Fibroblast of the aortic adventitia (primary cell): Measurements from ENCODE around the gene FOXL2. TPM values are rescaled to one million over a fixed set of nuclear protein-coding genes. Genes with fewer than 3 reads are reported as not detected.

ENCODE experiments used
- DNase-seq: peaks from one replicate; pipeline ENCODE4 v3.0.0-alpha.2; 2010; ENCODE audit warnings: low read depth
- H3K4me3 ChIP-seq: 2 replicates; pipeline ENCODE4 v1.5.1; 2011; ENCODE audit warnings: low read depth, mild to moderate bottlenecking, control low read depth, low read length, moderate library complexity
- total RNA-seq: library from RNA; depleted of rRNA; stranded (reverse); fragments of >200 nt; gene quantifications from 2 replicates; pipeline ENCODE4 v1.2.3, GENCODE V29; 2012; ENCODE audit warnings: low replicate concordance
- TF ChIP-seq, protein P1 (sequence below): IDR thresholded peaks from 2 replicates; pipeline ENCODE4 v1.5.1; 2011; ENCODE audit warnings: mild to moderate bottlenecking, low read length, control low read depth, inconsistent platforms; ENCODE audit not compliant: insufficient read depth

Gene FOXL2
- total RNA-seq, 1 donor = under 0.01 TPM

DNA sequence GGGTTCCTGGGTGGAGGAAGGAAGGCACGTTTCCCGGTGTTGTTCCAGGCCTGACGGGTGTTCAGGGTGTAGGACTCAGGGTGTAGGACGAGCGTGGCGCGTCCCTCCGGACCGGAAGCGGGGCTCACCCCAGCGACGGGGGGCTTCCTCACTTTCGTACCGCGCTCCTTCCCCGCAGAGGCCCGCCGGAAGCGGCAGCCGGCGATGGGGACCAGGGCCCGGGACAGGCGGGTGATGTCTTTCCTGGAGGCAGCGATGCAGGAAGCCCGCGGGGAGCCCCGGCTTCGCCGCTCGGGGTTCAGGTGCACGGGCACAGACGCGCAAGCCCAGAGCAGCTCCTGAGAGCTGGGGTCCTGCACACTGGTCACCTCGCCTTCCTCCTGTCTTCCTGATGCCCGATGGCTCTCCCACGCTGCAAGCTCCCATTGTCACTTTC lies 13.5 kb upstream of the FOXL2 start:
- TF ChIP-seq, protein P1, sequence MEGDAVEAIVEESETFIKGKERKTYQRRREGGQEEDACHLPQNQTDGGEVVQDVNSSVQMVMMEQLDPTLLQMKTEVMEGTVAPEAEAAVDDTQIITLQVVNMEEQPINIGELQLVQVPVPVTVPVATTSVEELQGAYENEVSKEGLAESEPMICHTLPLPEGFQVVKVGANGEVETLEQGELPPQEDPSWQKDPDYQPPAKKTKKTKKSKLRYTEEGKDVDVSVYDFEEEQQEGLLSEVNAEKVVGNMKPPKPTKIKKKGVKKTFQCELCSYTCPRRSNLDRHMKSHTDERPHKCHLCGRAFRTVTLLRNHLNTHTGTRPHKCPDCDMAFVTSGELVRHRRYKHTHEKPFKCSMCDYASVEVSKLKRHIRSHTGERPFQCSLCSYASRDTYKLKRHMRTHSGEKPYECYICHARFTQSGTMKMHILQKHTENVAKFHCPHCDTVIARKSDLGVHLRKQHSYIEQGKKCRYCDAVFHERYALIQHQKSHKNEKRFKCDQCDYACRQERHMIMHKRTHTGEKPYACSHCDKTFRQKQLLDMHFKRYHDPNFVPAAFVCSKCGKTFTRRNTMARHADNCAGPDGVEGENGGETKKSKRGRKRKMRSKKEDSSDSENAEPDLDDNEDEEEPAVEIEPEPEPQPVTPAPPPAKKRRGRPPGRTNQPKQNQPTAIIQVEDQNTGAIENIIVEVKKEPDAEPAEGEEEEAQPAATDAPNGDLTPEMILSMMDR = no peak
- H3K4me3 ChIP-seq = no peak overlapping the region
- no peak for DNase-seq

DNA sequence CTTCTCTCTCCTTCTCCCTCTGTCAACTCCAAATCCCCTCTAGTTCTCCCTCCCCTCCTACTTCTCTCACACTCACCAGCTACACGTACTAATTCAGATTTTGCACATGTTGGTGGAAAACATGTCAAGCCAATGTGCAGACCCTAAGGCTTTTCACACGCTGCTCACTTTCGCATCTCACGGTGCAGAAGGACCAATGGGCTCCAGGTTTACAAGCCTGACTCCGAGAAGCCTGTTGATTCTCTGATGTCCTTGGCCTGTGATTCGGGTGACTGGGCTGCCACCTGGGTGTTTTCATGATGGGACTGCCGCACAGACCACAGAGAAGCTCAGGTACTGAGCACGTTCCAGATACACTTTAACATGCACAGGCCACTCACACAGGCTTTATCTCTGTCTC lies 3.8 kb upstream of the FOXL2 start:
- no peak overlapping the region for H3K4me3 ChIP-seq
- DNase-seq = no peak
- TF ChIP-seq, protein P1 = no peak

DNA sequence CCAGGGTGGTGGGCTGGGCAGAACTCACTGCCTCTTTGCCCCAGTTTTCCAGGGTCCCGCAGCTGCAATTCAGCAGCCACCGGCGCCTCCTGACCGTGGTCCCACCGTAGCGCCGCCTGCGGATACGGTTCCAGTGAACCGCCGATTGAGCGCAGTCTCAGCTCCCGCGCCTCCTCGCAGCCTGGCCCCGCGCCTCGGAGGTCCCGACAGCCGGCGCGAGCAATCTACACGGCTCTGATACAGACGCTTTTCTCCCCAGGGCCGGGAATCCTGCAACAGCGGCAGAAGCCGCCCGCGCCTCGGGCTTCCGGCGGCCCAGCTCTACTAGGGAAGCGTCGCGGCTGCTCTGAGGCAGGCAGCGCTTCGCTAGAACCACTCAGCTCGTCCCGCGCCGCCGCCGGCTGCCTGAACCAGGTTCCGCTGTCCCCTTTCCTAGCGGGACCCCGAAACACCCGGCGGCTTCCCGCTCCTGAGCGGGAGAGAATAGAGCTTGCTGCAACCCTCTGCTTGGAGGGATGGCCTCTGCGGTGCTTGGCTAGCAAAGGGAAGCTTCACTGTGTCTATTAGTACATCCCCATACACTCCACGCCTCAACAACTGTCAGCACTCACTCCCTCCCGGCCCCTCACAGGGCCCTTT lies 3.2 kb upstream of the FOXL2 start:
- no peak for DNase-seq

DNA sequence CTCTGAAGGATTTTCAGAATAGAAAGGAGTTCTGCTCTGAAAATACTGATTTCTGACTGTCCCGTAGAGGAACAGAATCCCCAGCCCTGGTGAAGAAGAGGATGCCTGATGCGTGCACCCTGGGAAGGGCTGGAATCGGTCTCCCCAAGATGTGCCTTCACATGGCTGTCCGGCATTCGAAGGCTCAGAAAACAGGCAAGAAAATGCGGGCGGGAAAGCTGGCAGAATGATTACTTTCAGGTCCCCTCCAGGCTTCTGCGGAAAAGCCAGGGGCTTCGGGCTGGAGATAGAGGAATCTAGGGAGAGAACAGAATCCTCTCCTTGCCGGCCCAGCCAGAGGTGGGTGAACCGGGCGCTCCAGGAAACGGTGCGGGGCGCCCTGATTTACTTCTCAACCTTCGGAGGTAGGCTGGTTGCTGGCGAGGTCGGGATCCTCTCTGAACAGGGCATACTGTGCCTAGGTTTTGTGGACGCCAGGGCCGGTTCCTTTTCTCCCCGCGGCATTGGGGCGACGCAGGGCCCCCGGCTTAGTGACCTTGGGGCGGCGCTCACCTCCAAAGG lies 2.6 kb upstream of the FOXL2 start:
- TF ChIP-seq, protein P1 = no peak
- no peak for DNase-seq
- H3K4me3 ChIP-seq = peak overlapping the region; percentile 49

More for the DNA sequence above, 3.2 kb upstream of the FOXL2 start:
- peak overlapping the region; percentile 49 for H3K4me3 ChIP-seq
- TF ChIP-seq, protein P1 = no peak

DNA sequence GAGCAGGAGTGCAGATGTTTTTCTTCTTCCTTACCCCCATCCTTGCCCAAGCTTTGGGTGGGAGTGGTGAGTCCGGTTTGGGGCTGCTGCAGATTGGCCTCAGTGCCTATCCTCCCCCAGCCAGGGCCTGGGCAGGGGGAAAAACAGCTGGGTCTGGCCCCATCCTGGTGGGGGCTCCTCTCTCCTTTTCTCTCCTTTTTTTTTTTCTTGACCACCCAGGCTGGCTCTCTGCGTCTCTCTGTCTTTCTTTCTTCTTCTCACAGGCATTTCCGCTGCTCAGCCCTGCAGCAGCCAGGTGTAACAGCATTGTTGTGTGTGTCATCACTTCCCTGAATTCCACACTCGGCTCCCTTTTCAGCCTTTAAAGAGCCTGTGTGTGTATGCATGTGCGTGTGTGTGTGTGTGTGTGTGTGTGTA lies 2.1 kb upstream of the FOXL2 start:
- DNase-seq = no peak
- TF ChIP-seq, protein P1 = no peak
- no peak overlapping the region for H3K4me3 ChIP-seq

DNA sequence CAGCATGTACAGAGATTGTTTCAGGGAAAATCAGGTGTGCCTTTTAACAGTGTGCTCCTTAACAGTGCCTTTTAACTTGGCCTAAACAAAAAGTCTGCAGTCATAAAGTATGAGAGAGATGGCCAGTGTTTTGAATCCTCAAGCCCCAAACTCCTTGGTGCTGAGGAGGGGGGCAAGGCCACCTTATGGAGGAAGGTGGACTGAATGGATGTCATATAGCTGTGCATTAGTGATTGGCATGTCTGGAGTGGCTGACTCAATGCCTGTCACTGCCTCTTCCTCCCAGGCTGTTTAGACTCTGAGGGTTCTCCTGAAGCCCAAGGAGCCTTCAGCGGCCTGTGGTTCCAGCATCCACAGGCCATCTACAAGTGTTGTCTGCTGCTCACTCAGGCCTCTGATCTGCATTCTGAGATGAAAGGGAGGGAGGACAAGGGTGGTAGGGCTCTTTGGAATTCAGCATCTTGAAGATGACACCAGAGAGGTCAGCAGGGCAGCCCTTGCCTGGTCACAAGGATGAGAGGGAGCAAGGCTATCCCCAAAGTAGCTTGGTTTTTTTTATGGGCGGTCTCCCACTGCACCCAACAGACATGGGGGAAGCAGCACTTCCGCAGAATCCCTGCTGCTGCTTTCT lies 1.5 kb upstream of the FOXL2 start:
- TF ChIP-seq, protein P1 = no peak
- no peak overlapping the region for H3K4me3 ChIP-seq
- no peak for DNase-seq
